GM10266 (cell line): Measurements from ENCODE around the gene METTL21A.

ENCODE experiments used
- DNase-seq: peaks from one replicate; pipeline ENCODE4 v3.0.0; 2012; ENCODE audit errors: extremely low spot score
- TF ChIP-seq, protein P1 (sequence below): IDR thresholded peaks from 2 replicates; pipeline ENCODE4 v1.5.1; 2012; ENCODE audit warnings: mild to moderate bottlenecking, low read depth; ENCODE audit not compliant: control insufficient read depth, insufficient read depth; ENCODE audit errors: missing control alignments

Gene METTL21A

DNA sequence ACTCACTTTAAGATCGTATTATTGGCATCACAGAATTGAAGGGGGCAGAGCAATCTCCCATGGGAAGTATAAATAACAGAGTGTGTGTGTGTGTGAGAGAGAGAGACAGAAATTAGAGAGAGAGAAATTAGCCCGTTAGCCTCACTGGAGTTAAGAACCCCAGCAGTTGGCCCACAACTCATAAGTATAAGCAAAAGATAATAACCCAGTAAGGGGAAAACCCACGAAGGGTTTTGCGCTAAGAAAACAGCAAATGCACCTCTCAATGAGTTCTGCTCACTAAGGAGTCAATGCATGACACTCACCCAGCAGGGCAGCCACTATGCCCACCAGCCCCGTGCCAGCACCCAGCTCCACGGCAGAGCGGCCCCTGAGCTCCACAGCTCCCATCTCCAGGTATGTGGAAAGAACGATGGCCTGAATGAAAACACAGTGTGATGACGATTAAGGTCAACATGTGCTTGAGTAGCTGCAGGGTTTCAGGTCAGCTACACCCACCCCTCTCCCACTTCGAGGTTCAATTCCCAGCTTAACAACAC, 3.6 kb downstream of the METTL21A start:
- DNase-seq, result peak; percentile 35
- TF ChIP-seq, protein P1, sequence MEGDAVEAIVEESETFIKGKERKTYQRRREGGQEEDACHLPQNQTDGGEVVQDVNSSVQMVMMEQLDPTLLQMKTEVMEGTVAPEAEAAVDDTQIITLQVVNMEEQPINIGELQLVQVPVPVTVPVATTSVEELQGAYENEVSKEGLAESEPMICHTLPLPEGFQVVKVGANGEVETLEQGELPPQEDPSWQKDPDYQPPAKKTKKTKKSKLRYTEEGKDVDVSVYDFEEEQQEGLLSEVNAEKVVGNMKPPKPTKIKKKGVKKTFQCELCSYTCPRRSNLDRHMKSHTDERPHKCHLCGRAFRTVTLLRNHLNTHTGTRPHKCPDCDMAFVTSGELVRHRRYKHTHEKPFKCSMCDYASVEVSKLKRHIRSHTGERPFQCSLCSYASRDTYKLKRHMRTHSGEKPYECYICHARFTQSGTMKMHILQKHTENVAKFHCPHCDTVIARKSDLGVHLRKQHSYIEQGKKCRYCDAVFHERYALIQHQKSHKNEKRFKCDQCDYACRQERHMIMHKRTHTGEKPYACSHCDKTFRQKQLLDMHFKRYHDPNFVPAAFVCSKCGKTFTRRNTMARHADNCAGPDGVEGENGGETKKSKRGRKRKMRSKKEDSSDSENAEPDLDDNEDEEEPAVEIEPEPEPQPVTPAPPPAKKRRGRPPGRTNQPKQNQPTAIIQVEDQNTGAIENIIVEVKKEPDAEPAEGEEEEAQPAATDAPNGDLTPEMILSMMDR, result no peak

DNA sequence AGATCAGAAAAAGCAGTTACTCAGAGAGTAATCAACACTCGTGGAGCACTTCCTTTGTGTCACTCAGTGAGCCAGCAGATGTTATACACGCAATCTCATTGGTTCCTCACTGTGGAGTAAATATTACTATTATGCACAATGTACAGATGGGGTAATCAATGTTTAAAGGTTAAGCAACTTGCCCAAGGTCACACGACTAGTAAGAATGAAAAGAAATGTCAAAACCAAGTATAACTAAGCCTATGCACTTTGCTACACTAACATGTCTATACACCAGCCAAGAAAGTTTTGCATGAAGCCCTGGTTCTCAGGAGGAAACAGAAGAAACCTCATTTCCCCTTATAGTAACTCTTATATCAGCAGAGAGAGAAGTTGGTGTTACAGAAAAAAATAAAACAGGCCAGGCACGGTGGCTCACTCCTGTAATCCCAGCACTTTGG, 5.4 kb downstream of the METTL21A start:
- TF ChIP-seq, protein P1, result no peak
- peak; percentile 37 for DNase-seq

DNA sequence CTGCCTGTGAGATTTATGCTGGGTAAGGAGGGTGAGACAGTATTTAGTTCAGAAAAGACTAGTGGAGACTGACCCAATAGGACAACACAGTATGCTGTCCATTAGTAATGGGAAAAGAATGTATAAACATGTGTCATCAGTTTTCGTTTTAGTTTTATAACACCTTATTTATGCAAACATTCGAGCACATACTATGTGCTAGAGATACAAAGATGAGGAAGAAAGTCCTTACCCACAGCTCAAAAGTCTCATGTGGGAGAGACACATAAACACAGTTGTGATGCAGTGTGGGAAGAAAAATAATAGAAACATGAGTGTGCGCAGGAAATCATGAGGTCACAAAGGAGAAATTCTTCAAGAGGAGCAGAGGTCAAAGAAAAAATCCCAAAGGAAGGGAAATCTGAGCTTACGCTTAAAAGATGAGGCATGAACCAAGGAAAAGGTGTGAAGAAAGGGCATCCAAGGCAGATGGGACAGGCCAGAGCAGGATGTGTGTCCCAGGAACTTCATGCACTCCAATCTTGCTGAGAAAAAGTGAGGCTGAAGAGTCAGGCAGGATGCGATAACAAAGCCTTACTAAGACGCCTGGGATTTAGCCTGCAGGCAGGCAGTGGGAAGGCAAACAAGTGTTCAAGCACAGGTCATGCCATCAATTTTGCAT, 8.1 kb downstream of the METTL21A start:
- DNase-seq, result no peak
- TF ChIP-seq, protein P1, result no peak

DNA sequence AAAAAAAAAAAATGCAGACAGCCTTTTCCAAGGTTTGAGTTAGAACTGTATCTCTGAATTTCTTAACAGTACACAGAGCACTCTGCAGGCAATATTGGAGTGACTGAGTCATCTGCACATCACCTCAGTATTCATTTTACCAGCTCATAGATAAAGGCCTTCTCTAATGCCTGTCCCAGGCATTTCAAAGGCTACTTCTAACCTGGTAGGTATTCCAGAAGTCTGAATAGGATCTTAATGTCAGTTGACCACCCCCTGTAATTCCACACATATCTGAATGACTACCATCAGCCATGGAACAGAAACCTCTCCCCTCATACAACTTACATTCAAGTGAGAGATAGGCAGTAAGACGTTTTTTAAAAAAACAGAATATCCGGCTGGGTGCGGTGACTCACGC, 9.0 kb downstream of the METTL21A start:
- TF ChIP-seq, protein P1, result no peak

DNA sequence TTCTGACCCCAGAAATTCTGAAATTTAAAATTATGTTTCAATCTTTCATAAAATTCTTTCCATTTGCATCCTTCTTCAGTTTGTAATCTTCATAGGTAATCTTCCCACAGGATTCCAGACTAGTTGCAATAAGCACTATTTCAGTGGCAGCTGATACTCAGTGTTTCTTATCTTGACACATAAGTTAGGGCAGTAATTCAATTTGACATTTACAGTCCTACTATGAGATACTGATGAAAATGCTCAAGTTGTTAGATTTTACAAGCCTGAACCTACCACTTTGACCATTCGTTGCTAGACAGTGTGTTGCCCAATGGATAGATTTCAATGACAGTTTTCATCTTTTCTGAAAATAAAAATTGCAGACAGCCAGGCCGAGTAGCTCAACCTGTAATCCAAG, 10.4 kb downstream of the METTL21A start:
- TF ChIP-seq, protein P1, result no peak
- DNase-seq, result no peak

More for the DNA sequence above, 9.0 kb downstream of the METTL21A start:
- DNase-seq, result no peak

DNA sequence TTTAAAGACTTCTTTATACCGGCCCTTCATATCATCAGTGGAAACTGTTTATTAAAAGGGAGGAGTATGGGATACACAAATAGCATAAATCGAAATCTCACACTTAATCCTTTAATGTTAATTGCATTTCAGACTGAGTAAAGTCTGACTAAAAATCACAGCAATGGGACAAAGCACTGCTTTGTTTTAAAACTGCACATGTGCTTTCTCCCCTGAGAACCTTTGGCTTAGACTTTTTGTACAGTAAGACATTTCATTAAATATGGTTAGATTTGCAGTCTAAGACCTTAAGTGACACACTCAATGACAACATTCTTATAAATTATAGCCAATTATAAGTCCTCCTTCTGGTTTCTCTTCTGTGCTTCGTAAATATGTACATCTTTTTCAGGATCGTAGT, 12.5 kb downstream of the METTL21A start:
- DNase-seq, result no peak
- TF ChIP-seq, protein P1, result no peak

DNA sequence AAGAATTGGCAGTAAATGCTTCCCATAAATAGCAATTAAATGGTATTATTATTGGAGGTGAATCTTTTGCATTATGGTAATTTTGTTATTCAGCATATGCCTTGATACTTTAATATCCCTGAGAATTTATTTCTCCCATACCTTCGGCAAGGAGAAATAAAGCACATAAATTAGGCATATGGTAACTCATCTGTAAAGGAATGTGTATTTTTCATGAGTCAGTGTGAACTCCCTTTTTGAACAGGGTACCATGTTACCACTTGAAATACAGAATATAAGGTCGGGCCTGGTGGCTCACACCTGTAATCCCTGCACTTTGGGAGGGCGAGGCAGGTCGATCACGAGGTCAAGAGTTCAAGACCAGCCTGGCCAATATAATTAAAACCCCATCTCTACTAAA, 18.4 kb downstream of the METTL21A start:
- TF ChIP-seq, protein P1, result no peak
- no peak for DNase-seq
